Globus pallidus (tissue), 1 donor: Measurements from ENCODE around the gene FBXL3.

Source experiments
- DNase-seq: peaks from one replicate; pipeline ENCODE4 v3.0.0-alpha.2; 2015; ENCODE audit warnings: low spot score

The FBXL3 gene

GRCh38 chr13:77026861-77027621, at the start of gene FBXL3:
FBXL3 (minus strand) TSS chr13:77027159; CDS start chr13:77021860, 5,299 bp downstream.
- DNase-seq = peak; percentile 86

GRCh38 chr13:77067519-77067918, 40.6 kb upstream of the FBXL3 start:
- no peak for DNase-seq

GRCh38 chr13:77065461-77066147, 38.6 kb upstream of the FBXL3 start:
- peak; percentile 29 for DNase-seq

GRCh38 chr13:77062097-77062496, 35.1 kb upstream of the FBXL3 start:
- no peak for DNase-seq

GRCh38 chr13:77061362-77061761, 34.4 kb upstream of the FBXL3 start:
- no peak for DNase-seq

- DNase-seq = no peak
Observed at GRCh38 chr13:77056886-77057285, 29.9 kb upstream of the FBXL3 start.

DNA sequence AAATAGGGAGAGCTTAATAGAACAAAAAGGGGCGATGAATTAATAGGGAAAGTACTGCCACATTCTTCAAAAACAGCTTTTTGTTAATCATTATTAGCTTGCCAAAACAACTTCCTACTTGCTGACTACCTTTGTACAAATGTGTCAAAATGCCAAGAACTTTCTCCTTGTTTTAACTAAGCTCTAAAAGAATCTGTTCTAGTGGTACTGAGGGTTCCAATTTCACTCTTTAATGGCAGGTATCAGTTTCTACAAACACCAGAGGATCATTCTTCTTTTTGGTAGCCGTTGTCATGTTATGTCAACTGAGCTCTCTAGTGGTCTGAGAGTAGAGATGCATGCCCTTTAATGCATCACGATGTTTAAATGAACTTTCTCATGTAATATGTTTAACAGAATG, 29.4 kb upstream of the FBXL3 start:
- no peak for DNase-seq

- no peak for DNase-seq
Observed at GRCh38 chr13:77055158-77055557, 28.2 kb upstream of the FBXL3 start.

GRCh38 chr13:77053192-77053591, 26.2 kb upstream of the FBXL3 start:
- no peak for DNase-seq

DNA sequence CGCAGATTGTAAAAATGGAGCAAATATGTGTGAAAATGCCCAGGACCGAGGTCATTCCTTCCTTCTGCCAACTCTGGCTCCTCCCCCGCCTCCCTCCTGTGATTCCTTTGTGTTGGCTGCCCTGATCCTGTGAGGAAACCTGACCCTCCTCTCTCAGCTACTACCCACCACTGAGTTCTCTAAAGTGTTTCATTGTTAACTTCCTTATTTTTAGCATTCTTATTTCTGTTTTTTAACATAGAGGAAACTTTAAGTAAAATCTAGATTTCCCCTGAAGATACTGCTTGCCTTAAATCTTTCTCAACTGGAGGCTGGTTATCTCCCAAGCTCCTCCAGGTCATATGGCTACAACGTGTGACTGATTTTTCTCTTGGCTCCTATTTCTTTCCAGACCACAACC, 21.7 kb upstream of the FBXL3 start:
- no peak for DNase-seq

GRCh38 chr13:77047649-77048343, 20.8 kb upstream of the FBXL3 start:
- DNase-seq = no peak

DNA sequence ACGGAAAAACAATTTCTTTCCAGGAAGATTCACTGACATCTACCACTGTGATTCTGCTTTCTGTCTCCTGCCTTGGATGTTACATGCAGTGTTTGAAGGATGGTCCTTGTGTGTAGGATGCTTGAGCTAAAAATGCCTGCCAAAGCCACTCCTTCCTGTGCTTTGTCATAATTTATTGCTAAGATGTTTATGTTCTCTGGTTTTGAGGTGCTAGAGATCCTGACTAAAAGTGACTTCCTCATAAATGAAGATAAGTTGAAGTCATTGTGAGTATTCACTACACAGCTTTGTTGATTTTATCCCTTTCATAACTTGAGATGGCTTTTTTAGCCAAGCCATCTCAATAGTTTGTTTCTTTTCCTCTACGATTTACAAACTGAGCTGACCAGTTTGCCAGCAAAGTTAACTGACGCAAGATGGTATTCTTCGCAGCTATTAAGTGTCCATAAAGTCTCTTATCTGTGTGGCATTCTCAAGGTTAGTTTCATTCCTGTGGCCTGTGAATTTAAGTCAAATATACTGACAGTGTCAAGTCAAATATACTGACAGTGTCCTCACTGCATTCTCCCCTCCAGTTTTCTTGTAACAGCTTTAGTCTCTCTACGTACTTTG, 15.7 kb upstream of the FBXL3 start:
- no peak for DNase-seq

- DNase-seq = no peak
Observed at GRCh38 chr13:77040835-77041234, 13.9 kb upstream of the FBXL3 start.

DNA sequence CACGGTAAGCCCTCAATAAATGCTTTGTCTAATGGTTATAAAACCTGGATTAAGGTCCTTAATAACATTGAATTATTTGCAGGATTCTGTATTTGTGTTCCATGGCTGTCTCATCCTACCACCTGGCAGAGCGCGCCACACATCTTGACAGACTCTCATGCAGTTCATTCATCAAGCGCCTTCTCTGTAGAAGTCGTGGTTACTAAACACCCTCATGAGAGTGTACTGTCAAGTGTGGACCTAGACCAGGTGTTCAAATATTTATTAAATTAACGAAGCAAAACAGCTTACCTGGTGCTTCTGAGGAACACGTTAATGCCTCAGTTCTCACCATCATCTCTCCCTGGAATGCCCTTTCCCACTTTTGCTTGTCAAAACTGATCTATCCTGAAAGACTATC, 13.1 kb upstream of the FBXL3 start:
- DNase-seq = no peak

DNA sequence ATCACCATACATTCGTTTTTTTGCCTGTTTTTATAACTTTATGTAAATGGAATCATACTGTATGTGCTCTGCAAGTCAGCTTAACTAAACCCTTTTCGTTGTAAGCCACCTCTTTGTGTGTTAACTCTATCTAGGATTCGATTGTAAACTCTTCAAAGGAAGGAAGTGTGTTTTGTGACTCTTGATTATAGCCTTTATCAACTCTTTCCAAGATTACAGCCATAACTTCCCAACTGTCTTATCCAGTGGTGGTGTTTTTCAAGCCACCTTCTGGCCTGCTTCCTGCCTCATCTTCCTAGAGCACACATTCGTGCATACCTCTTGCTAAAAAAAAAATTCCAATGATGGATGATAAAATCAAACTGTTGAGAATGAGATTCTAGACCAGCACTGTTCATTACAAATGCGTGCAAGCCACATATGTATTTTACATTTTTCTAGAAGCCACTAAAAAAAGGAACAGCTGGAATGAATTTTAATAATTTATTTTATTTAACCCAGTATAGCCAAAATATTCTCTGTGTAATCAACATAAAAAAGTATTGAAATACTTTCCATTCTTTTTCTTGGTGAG, 12.0 kb upstream of the FBXL3 start:
- DNase-seq = no peak

DNA sequence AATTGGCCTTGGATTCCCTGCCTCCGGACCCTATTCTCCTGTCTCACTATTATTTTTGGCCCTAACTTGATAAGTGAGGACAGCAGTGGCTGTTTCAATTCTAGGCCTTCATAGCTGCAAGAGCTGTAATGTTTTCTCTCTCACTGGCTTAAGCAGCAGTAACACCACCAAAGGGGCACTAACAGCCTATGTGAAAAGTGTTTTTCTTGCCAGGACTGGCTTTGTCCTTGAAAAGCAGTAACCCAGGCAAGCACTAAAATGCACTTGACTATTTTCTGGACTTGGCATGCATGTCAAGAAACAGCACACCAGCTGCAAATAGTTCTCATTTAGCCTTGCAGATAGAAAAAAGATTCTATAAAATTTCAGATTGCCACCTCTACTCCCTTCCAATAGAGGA, 9.3 kb upstream of the FBXL3 start:
- peak; percentile 59 for DNase-seq

GRCh38 chr13:77034881-77035280, 7.9 kb upstream of the FBXL3 start:
- DNase-seq = no peak

- no peak for DNase-seq
Observed at GRCh38 chr13:77033717-77034302, 6.9 kb upstream of the FBXL3 start.

- no peak for DNase-seq
Observed at GRCh38 chr13:77031656-77032243, 4.8 kb upstream of the FBXL3 start.

DNA sequence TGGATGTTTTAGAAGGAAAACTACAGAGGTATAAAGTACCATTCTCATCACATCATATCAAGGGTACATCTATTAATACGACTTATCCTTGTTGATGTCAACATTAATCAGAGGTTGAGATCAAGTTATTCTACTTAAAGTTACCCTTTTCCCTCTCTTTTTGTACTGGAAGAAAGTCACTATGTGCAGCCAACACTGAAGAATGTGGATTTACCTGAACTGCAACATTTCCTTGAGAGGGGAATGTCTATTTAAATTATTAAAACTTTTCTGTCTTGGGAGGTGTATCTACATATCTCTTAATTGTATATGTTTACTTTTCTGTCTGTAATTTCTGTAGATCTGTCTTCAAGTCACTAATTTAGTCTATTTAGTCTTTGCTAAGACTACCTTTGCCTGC, 2.5 kb upstream of the FBXL3 start:
- DNase-seq = no peak

DNA sequence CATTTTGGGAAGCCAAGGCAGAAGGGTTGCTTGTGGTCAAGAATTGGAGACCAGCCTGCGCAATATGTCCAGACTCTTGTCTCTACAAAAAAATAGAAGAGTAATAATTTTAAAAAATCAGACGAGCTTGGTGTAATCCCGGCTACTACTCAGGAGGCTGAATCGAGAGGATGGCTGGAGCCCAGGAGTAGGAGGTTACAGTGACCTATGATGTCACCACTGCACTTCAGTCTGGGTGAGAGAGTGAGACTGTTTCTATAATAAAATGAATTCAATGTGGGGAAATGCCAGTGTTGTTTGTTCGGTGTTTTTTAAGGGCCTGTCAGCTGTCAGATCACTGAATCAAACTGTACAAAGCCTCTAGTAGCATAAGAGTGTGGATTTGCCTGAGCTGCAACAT, 1.2 kb upstream of the FBXL3 start:
- peak; percentile 29 for DNase-seq
